SW480 (cell line): Measurements from ENCODE around the gene SYNDIG1.

Source experiments
- DNase-seq: peaks from one replicate; pipeline ENCODE4 v3.0.0-alpha.2; 2016; ENCODE audit warnings: low spot score

SYNDIG1 gene

GRCh38 chr20:24473435-24474223 lies 4.2 kb downstream of the SYNDIG1 start:
- DNase-seq: no peak

GRCh38 chr20:24477831-24478547 lies 8.6 kb downstream of the SYNDIG1 start:
- DNase-seq: no peak

GRCh38 chr20:24478584-24478983 lies 9.2 kb downstream of the SYNDIG1 start:
- DNase-seq: no peak

GRCh38 chr20:24479106-24479505 lies 9.7 kb downstream of the SYNDIG1 start:
- DNase-seq: no peak

- DNase-seq: no peak
Observed at GRCh38 chr20:24479595-24479994, 10.2 kb downstream of the SYNDIG1 start.

DNA sequence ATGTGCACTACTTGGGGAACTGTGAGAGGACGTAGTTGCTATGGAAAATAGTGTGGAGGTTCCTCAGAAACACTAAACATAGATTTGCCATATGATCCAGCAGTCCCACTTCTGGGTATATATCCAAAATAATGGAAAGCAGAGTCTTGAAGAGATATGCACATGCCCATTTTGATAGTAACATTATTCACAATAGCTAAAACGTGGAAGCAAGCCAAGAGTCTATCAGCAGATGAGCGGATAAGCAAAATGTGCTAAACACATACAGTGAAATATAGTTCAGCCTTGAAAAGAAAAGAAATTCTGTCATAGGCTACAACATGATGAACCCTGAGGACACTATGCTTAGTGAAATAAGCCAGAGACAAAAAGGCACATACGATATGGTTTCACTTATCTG lies 11.1 kb downstream of the SYNDIG1 start:
- DNase-seq: no peak

- DNase-seq: no peak
Observed at GRCh38 chr20:24481173-24481572, 11.7 kb downstream of the SYNDIG1 start.

DNA sequence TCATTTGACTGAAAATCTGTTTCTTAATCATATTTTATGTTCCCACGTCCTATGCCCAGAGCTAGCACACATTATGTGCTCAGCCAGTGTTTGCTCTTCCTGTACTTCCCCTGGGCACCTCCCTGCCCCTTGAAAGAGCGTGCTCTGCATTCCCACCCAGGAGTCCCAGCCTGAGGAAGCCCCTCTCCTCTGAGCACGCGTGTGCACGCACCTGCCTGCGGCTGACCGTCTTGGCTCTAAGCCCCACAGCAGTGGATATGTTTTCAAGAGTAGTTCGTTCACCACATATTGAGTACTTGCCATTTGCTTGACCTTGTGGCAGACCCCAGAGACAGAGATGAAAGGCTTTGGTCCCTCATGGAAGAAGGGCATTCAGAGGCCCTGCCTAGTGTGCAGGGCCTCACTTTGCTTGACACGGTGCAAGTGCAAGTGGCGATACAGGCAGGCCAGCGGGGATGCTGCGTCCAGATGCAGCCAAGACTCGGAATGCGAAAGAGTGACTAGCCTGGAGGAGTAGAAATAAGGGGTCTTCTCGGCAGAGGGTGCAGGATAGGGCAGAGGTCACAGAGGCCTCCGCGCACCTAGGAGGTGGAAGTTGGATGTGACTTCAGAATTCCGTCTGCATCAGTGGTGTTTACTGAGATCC lies 14.1 kb downstream of the SYNDIG1 start:
- no peak for DNase-seq

DNA sequence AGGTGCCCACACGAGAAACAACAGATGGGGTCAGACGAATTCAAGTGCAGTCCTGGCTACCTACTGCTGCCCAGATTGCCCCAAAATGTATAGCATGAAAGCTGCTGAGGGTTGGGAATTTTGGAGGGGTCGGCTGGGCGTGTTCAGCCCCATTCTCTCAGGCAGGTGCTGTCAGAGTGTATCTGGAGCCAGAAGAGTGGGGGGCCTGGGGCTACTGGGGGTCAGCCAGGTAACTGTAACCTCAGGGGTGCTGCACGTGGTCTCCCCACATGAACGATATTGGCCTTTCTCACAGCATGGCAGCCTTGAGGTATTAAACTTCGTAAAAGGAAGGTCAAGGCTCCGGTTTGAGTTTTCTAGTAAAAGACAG lies 14.6 kb downstream of the SYNDIG1 start:
- DNase-seq: no peak

GRCh38 chr20:24485981-24486380 lies 16.6 kb downstream of the SYNDIG1 start:
- DNase-seq: no peak

DNA sequence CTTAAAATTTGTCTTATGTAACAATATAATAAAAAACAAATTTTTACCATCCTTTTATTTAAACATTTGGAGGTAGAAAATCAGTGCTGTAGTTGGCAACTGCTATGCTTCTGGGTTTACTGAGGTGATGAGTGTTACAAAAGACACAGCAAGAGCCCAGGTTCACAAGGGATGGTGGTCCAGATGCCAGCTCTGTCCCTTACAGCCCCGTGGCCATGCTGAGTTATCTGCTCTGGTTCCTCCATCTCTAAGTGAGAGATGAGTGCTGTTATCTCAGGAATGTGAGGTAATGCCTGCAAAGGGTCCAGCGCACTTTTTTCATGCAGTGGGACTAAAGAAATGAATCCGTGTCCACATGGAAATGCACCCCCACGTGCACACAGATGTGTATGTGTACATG lies 17.8 kb downstream of the SYNDIG1 start:
- no peak for DNase-seq

DNA sequence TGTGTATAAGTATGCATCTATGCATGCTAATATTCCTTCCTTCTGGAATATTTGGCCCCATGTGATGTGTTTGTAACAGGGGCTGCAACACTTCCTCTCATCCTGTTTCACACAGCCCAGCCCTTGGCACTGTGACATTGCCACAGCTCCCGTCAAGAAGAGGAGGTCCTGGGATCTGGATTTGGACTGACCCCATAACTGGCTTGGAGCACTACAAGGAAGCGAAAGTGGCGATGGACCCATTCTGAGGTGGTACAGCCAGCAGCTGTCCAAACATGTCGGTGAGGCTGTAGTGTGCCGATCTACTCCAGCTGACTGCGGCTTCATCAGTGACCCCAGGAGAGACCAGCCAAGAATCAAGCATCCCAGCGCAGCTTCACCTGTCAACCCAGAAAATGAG lies 18.2 kb downstream of the SYNDIG1 start:
- no peak for DNase-seq

GRCh38 chr20:24488064-24488799 lies 18.8 kb downstream of the SYNDIG1 start:
- no peak for DNase-seq

- DNase-seq: no peak
Observed at GRCh38 chr20:24488800-24489175, 19.4 kb downstream of the SYNDIG1 start.

GRCh38 chr20:24489193-24489592 lies 19.8 kb downstream of the SYNDIG1 start:
- DNase-seq: no peak

GRCh38 chr20:24489631-24490260 lies 20.3 kb downstream of the SYNDIG1 start:
- DNase-seq: no peak

GRCh38 chr20:24490598-24490997 lies 21.2 kb downstream of the SYNDIG1 start:
- no peak for DNase-seq

DNA sequence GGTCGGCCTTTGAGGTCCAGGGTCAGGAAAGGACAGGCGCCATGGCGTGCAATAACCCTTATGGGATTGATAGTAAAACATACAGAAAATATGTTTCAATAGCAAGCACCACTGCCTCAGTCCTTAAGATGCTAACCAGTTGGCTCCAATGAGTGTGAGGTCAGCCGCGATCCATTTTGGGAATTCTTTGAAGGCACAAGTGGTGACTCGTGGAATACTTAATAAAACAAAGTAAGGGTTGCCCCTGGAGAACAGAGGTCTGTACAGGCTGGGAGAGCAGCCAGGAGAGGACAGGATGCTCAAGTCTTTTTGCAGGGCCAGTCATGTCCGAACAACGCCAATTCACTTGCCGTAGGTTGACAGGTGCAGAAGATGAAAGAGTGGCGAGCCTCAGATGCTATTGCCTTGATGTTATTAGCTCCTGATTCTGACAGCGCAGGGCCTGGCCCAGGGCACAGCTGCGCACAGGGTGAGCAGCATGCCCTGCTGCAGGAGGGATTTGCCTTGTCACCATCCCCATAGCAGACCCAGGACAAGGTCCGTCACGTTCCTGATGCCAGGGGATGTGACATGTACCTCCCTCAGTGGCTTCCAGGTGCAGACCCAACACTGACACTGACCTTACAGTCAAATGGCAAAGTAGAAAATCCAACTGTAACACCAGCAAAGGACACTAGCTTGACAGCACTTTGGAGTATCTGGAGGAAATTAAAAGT lies 21.8 kb downstream of the SYNDIG1 start:
- DNase-seq: peak; percentile 23

GRCh38 chr20:24492031-24492607 lies 22.7 kb downstream of the SYNDIG1 start:
- no peak for DNase-seq

GRCh38 chr20:24492698-24493097 lies 23.3 kb downstream of the SYNDIG1 start:
- no peak for DNase-seq

GRCh38 chr20:24493181-24493580 lies 23.8 kb downstream of the SYNDIG1 start:
- no peak for DNase-seq
